Astrocyte (in vitro differentiated cells and primary cell): ENCODE data around the gene RPRM. TPM values are rescaled to one million over a fixed set of nuclear protein-coding genes. Genes with fewer than 3 reads are reported as not detected.
"Not testable (repeated sequence)": the region's sequence is repeated elsewhere in the genome, so short reads cannot be mapped to it uniquely, and the experiment has no call there.

Experiments used
- DNase-seq: peaks from one replicate; pipeline ENCODE4 v3.0.0-alpha.2; 2010; ENCODE audit warnings: low read depth
- FAIRE-seq: peaks from 2 replicates; lab custom pipeline; 2011; peaks lifted over from hg19 to GRCh38; lab: Jason Lieb, UNC
- H2AFZ ChIP-seq: 2 replicates; pipeline ENCODE4 v1.6.0; 2012; ENCODE audit warnings: low read depth, low read length, inconsistent platforms
- H3K27ac ChIP-seq: 2 replicates; pipeline ENCODE4 v1.5.1; 2011; ENCODE audit warnings: low read depth, low read length, inconsistent platforms
- H3K27me3 ChIP-seq: 2 replicates; pipeline ENCODE4 v1.6.0; 2011; ENCODE audit warnings: low read length, inconsistent platforms; ENCODE audit not compliant: insufficient read depth
- H3K36me3 ChIP-seq: 2 replicates; pipeline ENCODE4 v1.5.1; 2011; ENCODE audit warnings: low read length, inconsistent platforms; ENCODE audit not compliant: insufficient read depth
- H3K4me1 ChIP-seq: 2 replicates; pipeline ENCODE4 v1.5.1; 2011; ENCODE audit warnings: low read length, inconsistent platforms; ENCODE audit not compliant: insufficient read depth
- H3K4me2 ChIP-seq: 2 replicates; pipeline ENCODE4 v1.6.0; 2012; ENCODE audit warnings: low read length, inconsistent platforms
- H3K4me3 ChIP-seq: 2 replicates; pipeline ENCODE4 v1.5.1; 2011; ENCODE audit warnings: low read depth, mild to moderate bottlenecking, low read length, inconsistent platforms; ENCODE audit not compliant: insufficient read depth
- H3K79me2 ChIP-seq: 2 replicates; pipeline ENCODE4 v1.6.0; 2012; ENCODE audit warnings: mild to moderate bottlenecking, low read length, inconsistent platforms; ENCODE audit not compliant: insufficient read depth
- H3K9ac ChIP-seq: 2 replicates; pipeline ENCODE4 v1.6.0; 2012; ENCODE audit warnings: mild to moderate bottlenecking, low read length, inconsistent platforms
- H3K9me3 ChIP-seq: 2 replicates; pipeline ENCODE4 v1.5.1; 2012; ENCODE audit warnings: low read depth, mild to moderate bottlenecking, low read length, inconsistent platforms; ENCODE audit not compliant: insufficient read depth
- H4K20me1 ChIP-seq: 2 replicates; pipeline ENCODE4 v1.6.0; 2012; ENCODE audit warnings: low read length, inconsistent platforms; ENCODE audit not compliant: insufficient read depth
- H3K27ac Mint-ChIP-seq: one replicate; pipeline ENCODE4 v1.8.0; 2021; ENCODE audit warnings: mild to moderate bottlenecking, mixed read lengths; ENCODE audit not compliant: unreplicated experiment
- H3K27me3 Mint-ChIP-seq: one replicate; pipeline ENCODE4 v1.8.0; 2021; ENCODE audit warnings: low read depth, mixed read lengths; ENCODE audit not compliant: unreplicated experiment
- H3K36me3 Mint-ChIP-seq: one replicate; pipeline ENCODE4 v1.8.0; 2021; ENCODE audit warnings: low read depth, mixed read lengths; ENCODE audit not compliant: unreplicated experiment
- H3K4me1 Mint-ChIP-seq: one replicate; pipeline ENCODE4 v1.8.0; 2021; ENCODE audit warnings: low read depth, mixed read lengths; ENCODE audit not compliant: unreplicated experiment
- H3K4me3 Mint-ChIP-seq: one replicate; pipeline ENCODE4 v1.8.0; 2021; ENCODE audit warnings: mild to moderate bottlenecking, moderate library complexity, mixed read lengths; ENCODE audit not compliant: unreplicated experiment
- H3K9me3 Mint-ChIP-seq: one replicate; pipeline ENCODE4 v1.8.0; 2021; ENCODE audit warnings: mild to moderate bottlenecking, mixed read lengths; ENCODE audit not compliant: unreplicated experiment
- CTCF ChIP-seq: IDR thresholded peaks from 2 replicates; pipeline ENCODE4 v1.5.1; 2011; ENCODE audit warnings: low read depth, mild to moderate bottlenecking, inconsistent platforms, low read length, moderate library complexity; ENCODE audit not compliant: insufficient read depth
- EZH2 ChIP-seq: IDR thresholded peaks from 2 replicates; pipeline ENCODE4 v1.6.1; 2012; ENCODE audit warnings: mild to moderate bottlenecking, low read length, inconsistent platforms; ENCODE audit not compliant: insufficient read depth
- total RNA-seq: library from RNA; stranded (reverse); gene quantifications from 2 replicates; pipeline ENCODE4 v1.2.1, GENCODE V29; 2021

Gene RPRM
- total RNA-seq, 1 donor from 2014 or later, result 0.86 TPM

GRCh38 chr2:153440090-153440489 lies 38.5 kb downstream of the RPRM start:
- not testable (repeated sequence) for H3K27me3 Mint-ChIP-seq, H4K20me1 ChIP-seq, H3K36me3 Mint-ChIP-seq, H3K9me3 ChIP-seq, H3K9ac ChIP-seq, H3K9me3 Mint-ChIP-seq, H3K27me3 ChIP-seq, DNase-seq, H3K27ac Mint-ChIP-seq, FAIRE-seq, H3K4me1 Mint-ChIP-seq, H3K27ac ChIP-seq, H3K4me3 ChIP-seq, H3K79me2 ChIP-seq, H3K36me3 ChIP-seq, H3K4me3 Mint-ChIP-seq, H3K4me1 ChIP-seq, H2AFZ ChIP-seq, H3K4me2 ChIP-seq

- no peaks in the 10 kb centered on the region for H3K27me3 ChIP-seq
- no peak overlapping the region for H3K4me2 ChIP-seq
- peaks cover 2% of the 10 kb centered on the region for H3K27me3 Mint-ChIP-seq
- no peak for TF ChIP-seq CTCF
- TF ChIP-seq EZH2, result no peak
- H3K27ac Mint-ChIP-seq, result no peak overlapping the region
- H3K79me2 ChIP-seq, result no peaks in the 10 kb centered on the region
- no peaks in the 10 kb centered on the region for H3K36me3 ChIP-seq
- DNase-seq (no peak), FAIRE-seq (no peak)
- H3K27ac ChIP-seq, result no peak overlapping the region
- no peak overlapping the region for H3K4me3 Mint-ChIP-seq
- H3K9ac ChIP-seq, result no peak overlapping the region
- no peaks in the 10 kb centered on the region for H3K9me3 ChIP-seq
- H3K36me3 Mint-ChIP-seq, result no peaks in the 10 kb centered on the region
- no peaks in the 10 kb centered on the region for H3K4me1 Mint-ChIP-seq
- H3K9me3 Mint-ChIP-seq, result peaks cover 4% of the 10 kb centered on the region
- H2AFZ ChIP-seq, result no peak overlapping the region
- no peak overlapping the region for H3K4me3 ChIP-seq
- no peaks in the 10 kb centered on the region for H3K4me1 ChIP-seq
- H4K20me1 ChIP-seq, result no peaks in the 10 kb centered on the region
These were observed 45.2 kb downstream of the RPRM start for GRCh38 chr2:153433403-153433802.

- Histone ChIP-seq H4K20me1 (no peaks in the 10 kb centered on the region), H3K9me3 (peaks cover 3% of the 10 kb centered on the region), H3K27me3 (no peaks in the 10 kb centered on the region), H3K4me2 (no peak overlapping the region), H3K27ac (no peak overlapping the region), H3K9ac (no peak overlapping the region), H3K4me3 (no peak overlapping the region), H3K79me2 (no peaks in the 10 kb centered on the region), H3K36me3 (no peaks in the 10 kb centered on the region), H3K4me1 (no peaks in the 10 kb centered on the region), H2AFZ (no peak overlapping the region)
- DNase-seq (no peak), FAIRE-seq (no peak)
- H3K36me3 Mint-ChIP-seq, result no peaks in the 10 kb centered on the region
- no peak overlapping the region for H3K27ac Mint-ChIP-seq
- peaks cover 2% of the 10 kb centered on the region for H3K9me3 Mint-ChIP-seq
- H3K4me1 Mint-ChIP-seq, result no peaks in the 10 kb centered on the region
- H3K27me3 Mint-ChIP-seq, result peaks cover 2% of the 10 kb centered on the region
- no peak overlapping the region for H3K4me3 Mint-ChIP-seq
- TF ChIP-seq EZH2, result no peak
- TF ChIP-seq CTCF, result no peak
These were observed 46.2 kb downstream of the RPRM start for GRCh38 chr2:153432381-153432780.
